ENCODE measurements around the gene CYB5R4.

- TF ChIP-seq PATZ1 (CRISPR knock-in tag; IDR thresholded peaks at IDR 0.05; ENCODE audit: borderline replicate concordance), result no peak
- TF ChIP-seq ARNTL (CRISPR knock-in tag; IDR thresholded peaks at IDR 0.05; ENCODE audit: borderline replicate concordance, low read depth), result no peak
- no peak for TF ChIP-seq ZFP30 (CRISPR knock-in tag; IDR thresholded peaks at IDR 0.05)
- no peak for TF ChIP-seq CSDC2 (CRISPR knock-in tag; IDR thresholded peaks at IDR 0.05)
- TF ChIP-seq TOX (CRISPR knock-in tag; IDR thresholded peaks at IDR 0.05; ENCODE audit: borderline replicate concordance), result no peak
Measured at GRCh38 chr6:83815631-83816272, 43.7 kb upstream of the CYB5R4 start.
